Measurements from ENCODE around the gene STK32A. TPM values are rescaled to one million over a fixed set of nuclear protein-coding genes. Genes with fewer than 3 reads are reported as not detected.

STK32A gene
- total and polyA plus RNA-seq, 4 donors, result 0.03 to 0.17 (median 0.09) TPM

DNA sequence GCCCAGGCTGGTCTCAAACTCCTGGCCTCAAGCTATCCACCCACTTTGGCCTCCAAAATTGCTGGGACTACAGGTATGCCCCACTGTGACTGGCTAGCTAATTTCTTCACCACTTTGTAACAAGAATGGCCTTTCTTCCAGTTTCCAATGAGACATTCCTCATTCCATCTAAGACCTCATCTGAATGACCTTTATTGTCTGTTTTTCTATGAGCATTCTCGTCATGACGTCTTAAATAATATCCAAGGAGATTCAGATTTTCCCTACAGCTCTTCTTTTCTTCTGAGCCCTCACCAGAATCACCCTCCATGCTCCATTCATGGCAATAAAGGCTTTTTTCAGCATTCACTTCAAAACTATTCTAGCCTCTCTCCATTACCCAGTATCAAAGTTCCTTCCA is 30.2 kb upstream of the STK32A start:
- TF ChIP-seq HNF4A (conservative IDR thresholded peaks at IDR 0.05) (no peak), YY1 (IDR thresholded peaks at IDR 0.05) (no peak), FOXA2 (IDR thresholded peaks at IDR 0.05) (no peak), TAF1 (conservative IDR thresholded peaks at IDR 0.05) (no peak), GABPA (IDR thresholded peaks at IDR 0.05 in 1 of 2, conservative IDR thresholded peaks at IDR 0.05 in 1 of 2) (no peak), JUND (IDR thresholded peaks at IDR 0.05) (no peak), CTCF (IDR thresholded peaks at IDR 0.05; ENCODE audit: low read depth, low read length, missing input control) (no peak), NR2F2 (IDR thresholded peaks at IDR 0.05) (no peak), ATF3 (IDR thresholded peaks at IDR 0.05) (no peak), HNF4G (IDR thresholded peaks at IDR 0.05) (no peak), SP1 (IDR thresholded peaks at IDR 0.05) (no peak), MAX (IDR thresholded peaks at IDR 0.05) (no peak), RXRA (IDR thresholded peaks at IDR 0.05) (no peak), RAD21 (IDR thresholded peaks at IDR 0.05) (no peak), FOXA1 (IDR thresholded peaks at IDR 0.05) (no peak), EGR1 (IDR thresholded peaks at IDR 0.05; ENCODE audit: low read depth in 2 of 2) (no peak)
- TF ChIP-seq, protein P1, sequence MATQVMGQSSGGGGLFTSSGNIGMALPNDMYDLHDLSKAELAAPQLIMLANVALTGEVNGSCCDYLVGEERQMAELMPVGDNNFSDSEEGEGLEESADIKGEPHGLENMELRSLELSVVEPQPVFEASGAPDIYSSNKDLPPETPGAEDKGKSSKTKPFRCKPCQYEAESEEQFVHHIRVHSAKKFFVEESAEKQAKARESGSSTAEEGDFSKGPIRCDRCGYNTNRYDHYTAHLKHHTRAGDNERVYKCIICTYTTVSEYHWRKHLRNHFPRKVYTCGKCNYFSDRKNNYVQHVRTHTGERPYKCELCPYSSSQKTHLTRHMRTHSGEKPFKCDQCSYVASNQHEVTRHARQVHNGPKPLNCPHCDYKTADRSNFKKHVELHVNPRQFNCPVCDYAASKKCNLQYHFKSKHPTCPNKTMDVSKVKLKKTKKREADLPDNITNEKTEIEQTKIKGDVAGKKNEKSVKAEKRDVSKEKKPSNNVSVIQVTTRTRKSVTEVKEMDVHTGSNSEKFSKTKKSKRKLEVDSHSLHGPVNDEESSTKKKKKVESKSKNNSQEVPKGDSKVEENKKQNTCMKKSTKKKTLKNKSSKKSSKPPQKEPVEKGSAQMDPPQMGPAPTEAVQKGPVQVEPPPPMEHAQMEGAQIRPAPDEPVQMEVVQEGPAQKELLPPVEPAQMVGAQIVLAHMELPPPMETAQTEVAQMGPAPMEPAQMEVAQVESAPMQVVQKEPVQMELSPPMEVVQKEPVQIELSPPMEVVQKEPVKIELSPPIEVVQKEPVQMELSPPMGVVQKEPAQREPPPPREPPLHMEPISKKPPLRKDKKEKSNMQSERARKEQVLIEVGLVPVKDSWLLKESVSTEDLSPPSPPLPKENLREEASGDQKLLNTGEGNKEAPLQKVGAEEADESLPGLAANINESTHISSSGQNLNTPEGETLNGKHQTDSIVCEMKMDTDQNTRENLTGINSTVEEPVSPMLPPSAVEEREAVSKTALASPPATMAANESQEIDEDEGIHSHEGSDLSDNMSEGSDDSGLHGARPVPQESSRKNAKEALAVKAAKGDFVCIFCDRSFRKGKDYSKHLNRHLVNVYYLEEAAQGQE (IDR thresholded peaks at IDR 0.05), result no peak
- TF ChIP-seq, protein P2, sequence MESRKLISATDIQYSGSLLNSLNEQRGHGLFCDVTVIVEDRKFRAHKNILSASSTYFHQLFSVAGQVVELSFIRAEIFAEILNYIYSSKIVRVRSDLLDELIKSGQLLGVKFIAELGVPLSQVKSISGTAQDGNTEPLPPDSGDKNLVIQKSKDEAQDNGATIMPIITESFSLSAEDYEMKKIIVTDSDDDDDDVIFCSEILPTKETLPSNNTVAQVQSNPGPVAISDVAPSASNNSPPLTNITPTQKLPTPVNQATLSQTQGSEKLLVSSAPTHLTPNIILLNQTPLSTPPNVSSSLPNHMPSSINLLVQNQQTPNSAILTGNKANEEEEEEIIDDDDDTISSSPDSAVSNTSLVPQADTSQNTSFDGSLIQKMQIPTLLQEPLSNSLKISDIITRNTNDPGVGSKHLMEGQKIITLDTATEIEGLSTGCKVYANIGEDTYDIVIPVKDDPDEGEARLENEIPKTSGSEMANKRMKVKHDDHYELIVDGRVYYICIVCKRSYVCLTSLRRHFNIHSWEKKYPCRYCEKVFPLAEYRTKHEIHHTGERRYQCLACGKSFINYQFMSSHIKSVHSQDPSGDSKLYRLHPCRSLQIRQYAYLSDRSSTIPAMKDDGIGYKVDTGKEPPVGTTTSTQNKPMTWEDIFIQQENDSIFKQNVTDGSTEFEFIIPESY (IDR thresholded peaks at IDR 0.05), result no peak
- 81% methylated on average over 2 of the region's 2 CpGs for WGBS
- H3K9me3 ChIP-seq (ENCODE audit: control insufficient read depth in 4 of 4, low read length in 3 of 4), result peaks cover 0 to 7% (median under 1%) of the 10 kb centered on the region in 4 donors

More for the DNA sequence above, 30.2 kb upstream of the STK32A start:
- Histone ChIP-seq H3K4me3 (ENCODE audit: low read depth in 1 of 3, low read length in 3 of 3) (no peak overlapping the region), H3K4me1 (ENCODE audit: control insufficient read depth in 4 of 4, insufficient read depth in 4 of 4, low read length in 3 of 4) (peaks cover 0 to 9% (median 5%) of the 10 kb centered on the region in 4 donors), H3K27me3 (ENCODE audit: control insufficient read depth in 4 of 4, insufficient read depth in 4 of 4, low read length in 3 of 4) (no peaks in the 10 kb centered on the region), H3K36me3 (ENCODE audit: control insufficient read depth in 4 of 4, insufficient read depth in 3 of 4, low read depth in 1 of 4, low read length in 3 of 4) (no peaks in the 10 kb centered on the region), H3K9ac (ENCODE audit: low read depth in 1 of 2, low read length in 2 of 2) (no peak overlapping the region), H3K27ac (ENCODE audit: low read depth in 1 of 2, low read length in 2 of 2) (no peak overlapping the region)
- DNase-seq (ENCODE audit: low spot score), result no peak

Data from liver (tissue), 9 donors.